Measurements from ENCODE around the gene SIL1. TPM values are rescaled to one million over a fixed set of nuclear protein-coding genes. Genes with fewer than 3 reads are reported as not detected.

SIL1 gene
- total RNA-seq (2021) (40.4 and 46.5 TPM in 2 replicates), Bru-seq, nascent RNA (percentile 69 among the genes with signal in this experiment), BruChase-seq, experiment 1, labeled RNA remaining after a 2-hour chase (percentile 62 among the genes with signal in this experiment), BruChase-seq, experiment 2, labeled RNA remaining after a 6-hour chase (percentile 52 among the genes with signal in this experiment)
- long read RNA-seq, transcript SIL1-202 (10 exons, 1,923 nt), result major isoform, 60 of 117 reads
- long read RNA-seq, partial matches to known transcripts, result 6 of 117 reads
- long read RNA-seq, other reads (novel, unspliced or antisense), result 51 of 117 reads

- peak within 1 kb of the TSS; percentile 65 for H3K27ac ChIP-seq
- TSS peak; percentile 84 for BruUV-seq (replicated peaks)
- H3K27me3 ChIP-seq (ENCODE audit: insufficient read depth, low read depth), result no peaks in the 10 kb centered on the region
- H3K79me2 ChIP-seq (ENCODE audit: low read depth), result peaks cover 20% of the 10 kb centered on the region
- DNase-seq, result peak; percentile 78 to 95
- no peaks in the 10 kb centered on the region for H3K36me3 ChIP-seq (ENCODE audit: low read depth)
- no peaks in the 10 kb centered on the region for H3K9me2 ChIP-seq (ENCODE audit: insufficient read depth)
- H3K9me3 ChIP-seq (ENCODE audit: insufficient read depth, low read depth), result no peaks in the 10 kb centered on the region
- H3F3A ChIP-seq (ENCODE audit: insufficient read depth, low read depth), result 0 out of 2 replicates have a peak, but pooled peaks cover 5% of the 10 kb centered on the region
- peak within 1 kb of the TSS; percentile 84 for H3K4me3 ChIP-seq
- H3K4me2 ChIP-seq, result peak within 1 kb of the TSS; percentile 99
- TF ChIP-seq EZH2 (IDR thresholded peaks at IDR 0.05; ENCODE audit: low read depth) (no peak), CTCF (conservative IDR thresholded peaks at IDR 0.05) (no peak)
- H2AFZ ChIP-seq, result peak within 1 kb of the TSS; percentile 93
- CTCF ChIA-PET, result interaction anchor here (0.6 kb wide), 1 partner anchor 232 kb away, joined by 5 read pairs; no protein-coding TSS in a partner anchor
- intact Hi-C loops (cut with micrococcal nuclease; ENCODE audit: unreplicated experiment), result no loop called here
- peaks cover 15% of the 10 kb centered on the region for H3K4me1 ChIP-seq (replicated peaks; ENCODE audit: insufficient read depth)
- POLR2A ChIA-PET (ENCODE audit: unreplicated experiment), result interaction anchor here (0.5 to 1.0 kb wide), 9 partner anchors 8 to 1204 kb away, joined by 3 to 14 read pairs (median 5); partner anchors contain the start of gene ANKHD1
- H4K20me1 ChIP-seq (ENCODE audit: insufficient read depth), result no peaks in the 10 kb centered on the region
Measured at GRCh38 chr5:139197710-139198669, at the start of gene SIL1. TSS of gene SIL1 (minus strand) at chr5:139198368. CDS start at chr5:139127843, 70,525 bp downstream.

DNA sequence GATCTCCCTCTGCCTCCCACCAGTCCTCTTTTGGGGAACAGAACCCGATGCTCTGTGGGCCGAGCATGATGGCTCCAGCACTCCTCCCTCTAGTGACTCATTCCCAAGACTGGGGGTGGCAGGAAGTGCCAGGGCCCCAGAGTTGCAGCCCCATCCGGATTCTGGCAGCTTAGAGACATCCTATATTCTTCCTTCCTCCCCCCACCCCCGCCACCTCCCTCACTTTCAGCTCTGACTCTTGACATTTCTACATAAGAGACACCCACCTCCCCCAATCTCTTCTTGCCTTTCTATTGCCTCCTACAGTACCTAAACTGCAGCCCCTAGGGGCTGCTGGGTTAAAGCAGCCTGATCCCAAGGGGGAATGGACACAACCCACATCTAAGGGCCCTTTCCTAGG, 48.2 kb upstream of the SIL1 start:
- Histone ChIP-seq H4K20me1 (ENCODE audit: insufficient read depth) (no peaks in the 10 kb centered on the region), H3K4me1 (replicated peaks; ENCODE audit: insufficient read depth) (peaks cover 9% of the 10 kb centered on the region; the same call in 1 of the 2 replicates), H3K27ac (no peak overlapping the region), H3F3A (ENCODE audit: insufficient read depth, low read depth) (no peaks in the 10 kb centered on the region), H3K27me3 (ENCODE audit: insufficient read depth, low read depth) (no peaks in the 10 kb centered on the region), H3K9me2 (ENCODE audit: insufficient read depth) (no peaks in the 10 kb centered on the region), H3K79me2 (ENCODE audit: low read depth) (no peaks in the 10 kb centered on the region), H3K36me3 (ENCODE audit: low read depth) (no peaks in the 10 kb centered on the region), H3K4me3 (no peak overlapping the region), H3K4me2 (peak overlapping the region; percentile 15), H2AFZ (peak overlapping the region; percentile 71; the same call in 1 of the 2 replicates), H3K9me3 (ENCODE audit: insufficient read depth, low read depth) (no peaks in the 10 kb centered on the region)
- ChIA-PET CTCF (interaction anchor here (0.7 kb wide), 1 partner anchor 126 kb away, joined by 6 read pairs; no protein-coding TSS in a partner anchor), POLR2A (ENCODE audit: unreplicated experiment) (no interaction called here)
- no peak for TF ChIP-seq EZH2 (IDR thresholded peaks at IDR 0.05; ENCODE audit: low read depth)
- no peak for TF ChIP-seq CTCF (conservative IDR thresholded peaks at IDR 0.05)
- no TSS peak for BruUV-seq (replicated peaks)
- intact Hi-C loops (cut with micrococcal nuclease; ENCODE audit: unreplicated experiment), result no loop called here
- peak in 1 of 2 experiments; percentile 11 for DNase-seq

GRCh38 chr5:139245637-139246339, 47.6 kb upstream of the SIL1 start:
- Histone ChIP-seq H3K4me2 (peak overlapping the region; percentile 15), H2AFZ (peak overlapping the region; percentile 71; the same call in 1 of the 2 replicates), H3K27ac (no peak overlapping the region), H3K9me2 (ENCODE audit: insufficient read depth) (no peaks in the 10 kb centered on the region), H3K36me3 (ENCODE audit: low read depth) (no peaks in the 10 kb centered on the region), H4K20me1 (ENCODE audit: insufficient read depth) (no peaks in the 10 kb centered on the region), H3K4me3 (no peak overlapping the region), H3K79me2 (ENCODE audit: low read depth) (no peaks in the 10 kb centered on the region), H3F3A (ENCODE audit: insufficient read depth, low read depth) (no peaks in the 10 kb centered on the region), H3K9me3 (ENCODE audit: insufficient read depth, low read depth) (no peaks in the 10 kb centered on the region), H3K4me1 (replicated peaks; ENCODE audit: insufficient read depth) (peaks cover 9% of the 10 kb centered on the region; the same call in 1 of the 2 replicates), H3K27me3 (ENCODE audit: insufficient read depth, low read depth) (no peaks in the 10 kb centered on the region)
- POLR2A ChIA-PET (ENCODE audit: unreplicated experiment), result no interaction called here
- TF ChIP-seq CTCF (conservative IDR thresholded peaks at IDR 0.05), result no peak
- TF ChIP-seq EZH2 (IDR thresholded peaks at IDR 0.05; ENCODE audit: low read depth), result no peak
- no TSS peak for BruUV-seq (replicated peaks)
- CTCF ChIA-PET, result no interaction called here
- no peak for DNase-seq
- intact Hi-C loops (cut with micrococcal nuclease; ENCODE audit: unreplicated experiment), result no loop called here
